Ovary (tissue), 9 donors: ENCODE measurements around the gene RD3L. TPM values are rescaled to one million over a fixed set of nuclear protein-coding genes. Genes with fewer than 3 reads are reported as not detected.

Experiments used
- DNase-seq, 5 donors: peaks; one replicate each; pipeline ENCODE4 v3.0.0-alpha.2; 2019 to 2020
- H3K27ac ChIP-seq, 2 donors: fragments of 200-600 bp; one replicate each; pipeline versions ENCODE4 v1.5.1 to v1.8.0; 2019 to 2022
- H3K27me3 ChIP-seq: fragments of 200-600 bp; one replicate; pipeline ENCODE4 v1.8.0; 2022
- H3K36me3 ChIP-seq: fragments of 200-600 bp; sonication (generic); one replicate; pipeline ENCODE4 v1.5.1; 2019
- H3K4me1 ChIP-seq: one replicate; pipeline ENCODE4 v1.8.1; 2013; ENCODE audit warnings: mild to moderate bottlenecking, moderate library complexity; ENCODE audit not compliant: insufficient read depth
- H3K4me3 ChIP-seq: fragments of 200-600 bp; sonication (generic); one replicate; pipeline ENCODE4 v1.5.1; 2017
- H3K9me3 ChIP-seq, 2 donors: fragments of 200-600 bp in 1 of 2; sonication (generic) in 1 of 2; one replicate each; pipeline versions ENCODE4 v1.5.1 to v1.8.1; 2013 to 2019; ENCODE audit warnings: mild to moderate bottlenecking in 1 of 2, moderate library complexity in 1 of 2
- EP300 ChIP-seq: sonication (generic); formaldehyde crosslinking; IDR thresholded peaks from one replicate; pipeline ENCODE4 v1.6.1; 2017; ENCODE audit warnings: antibody characterized with exemption
- POLR2A ChIP-seq: fragments of 450-650 bp; IDR thresholded peaks from one replicate; pipeline ENCODE4 v1.6.1; 2017; ENCODE audit warnings: antibody characterized with exemption, mild to moderate bottlenecking, moderate library complexity
- WGBS, 3 donors: extraction: QIAGEN DNeasy Blood & Tissue Kit in 1 of 3; methylation state at CpG; one replicate each; pipeline versions ENCODE4 v1.1.5 to v1.1.7; 2013 to 2017; 5-methylcytosine and 5-hydroxymethylcytosine counted together
- intact Hi-C, 4 donors: fragments of 100-400 bp; cut with DNase I; formaldehyde crosslinking; loops; one replicate each; pipeline versions ENCODE4 v1.11.0 to v1.15.1; 2022 to 2023
- polyA plus RNA-seq, 2 donors: library from polyadenylated mRNA; stranded (reverse); fragments of 200-250 nt in 1 of 2; fragments of 350-450 nt in 1 of 2; fragmentation: Illumina TruSeq in 1 of 2; extraction: RNeasy Lipid Tissue Mini Kit (QIAGEN cat#74804) in 1 of 2; gene quantifications; one replicate each; pipeline ENCODE4 v1.2.3, GENCODE V29; 2013 to 2014
- total RNA-seq, 7 donors: library from RNA; depleted of rRNA in 2 of 7; stranded (reverse); fragments of >200 nt in 2 of 7; fragmentation: NEBNext Ultra II Directional in 3 of 7; extraction: Animal tissue kit (Norgen Biotek cat#: 25700) in 3 of 7; gene quantifications; one replicate each; pipeline versions ENCODE4 v1.1.0 to v1.2.4, GENCODE V29; 2016 to 2023
- TF ChIP-seq, protein P1 (sequence below), 3 donors: fragments of 450-650 bp in 2 of 3; fragments of 200-600 bp in 1 of 3; IDR thresholded peaks; one replicate each; pipeline versions ENCODE4 v1.5.1 to v1.8.0; 2016 to 2022; ENCODE audit warnings: antibody characterized with exemption in 3 of 3, mild to moderate bottlenecking in 1 of 3
- donor health status: DM: no; HTN: no; CAD: no; lungs with moderate emphysema.
- donor health status: DM: no; HTN: no; CAD: no.
- donor health status: Bipolar disorder and iron deficiency.
- donor health status: DM: yes; HTN: yes; CAD: no.
- donor health status: DM: no; HTN: no; CAD: no.
- donor health status: DM: yes; HTN: yes; CAD: no.

RD3L gene
- total and polyA plus RNA-seq, 9 donors, result not detected

DNA sequence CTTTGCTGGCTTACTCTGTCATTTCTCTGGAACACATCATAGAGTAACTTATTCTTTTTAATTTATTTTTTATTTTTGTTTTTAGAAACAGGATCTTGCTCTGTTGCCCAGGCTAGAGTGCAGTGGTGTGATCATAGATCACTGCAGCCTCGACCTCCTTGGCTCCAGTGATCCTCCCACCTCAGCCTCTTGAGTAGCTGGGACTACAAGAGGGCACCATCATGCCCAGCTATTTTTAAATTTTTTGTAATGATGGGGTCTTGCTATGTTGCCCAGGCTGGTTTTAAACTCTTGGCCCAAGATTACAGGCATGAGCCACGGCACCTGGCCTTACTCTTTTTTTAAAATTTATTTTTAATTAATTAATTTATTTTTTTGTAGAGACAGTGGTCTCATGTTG, 32.2 kb upstream of the RD3L start:
- Histone ChIP-seq H3K27ac (no peak overlapping the region), H3K27me3 (no peaks in the 10 kb centered on the region), H3K4me1 (no peaks in the 10 kb centered on the region), H3K9me3 (no peaks in the 10 kb centered on the region), H3K4me3 (no peak overlapping the region), H3K36me3 (no peaks in the 10 kb centered on the region)
- DNase-seq, result no peak
- TF ChIP-seq POLR2A (no peak), EP300 (no peak)
- TF ChIP-seq, protein P1, sequence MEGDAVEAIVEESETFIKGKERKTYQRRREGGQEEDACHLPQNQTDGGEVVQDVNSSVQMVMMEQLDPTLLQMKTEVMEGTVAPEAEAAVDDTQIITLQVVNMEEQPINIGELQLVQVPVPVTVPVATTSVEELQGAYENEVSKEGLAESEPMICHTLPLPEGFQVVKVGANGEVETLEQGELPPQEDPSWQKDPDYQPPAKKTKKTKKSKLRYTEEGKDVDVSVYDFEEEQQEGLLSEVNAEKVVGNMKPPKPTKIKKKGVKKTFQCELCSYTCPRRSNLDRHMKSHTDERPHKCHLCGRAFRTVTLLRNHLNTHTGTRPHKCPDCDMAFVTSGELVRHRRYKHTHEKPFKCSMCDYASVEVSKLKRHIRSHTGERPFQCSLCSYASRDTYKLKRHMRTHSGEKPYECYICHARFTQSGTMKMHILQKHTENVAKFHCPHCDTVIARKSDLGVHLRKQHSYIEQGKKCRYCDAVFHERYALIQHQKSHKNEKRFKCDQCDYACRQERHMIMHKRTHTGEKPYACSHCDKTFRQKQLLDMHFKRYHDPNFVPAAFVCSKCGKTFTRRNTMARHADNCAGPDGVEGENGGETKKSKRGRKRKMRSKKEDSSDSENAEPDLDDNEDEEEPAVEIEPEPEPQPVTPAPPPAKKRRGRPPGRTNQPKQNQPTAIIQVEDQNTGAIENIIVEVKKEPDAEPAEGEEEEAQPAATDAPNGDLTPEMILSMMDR (IDR thresholded peaks at IDR 0.05), result no peak
- intact Hi-C loops, result no loop called here
- WGBS, 3 donors, result 79 to 88% (median 82%) methylated on average over 2 of the region's 2 CpGs

DNA sequence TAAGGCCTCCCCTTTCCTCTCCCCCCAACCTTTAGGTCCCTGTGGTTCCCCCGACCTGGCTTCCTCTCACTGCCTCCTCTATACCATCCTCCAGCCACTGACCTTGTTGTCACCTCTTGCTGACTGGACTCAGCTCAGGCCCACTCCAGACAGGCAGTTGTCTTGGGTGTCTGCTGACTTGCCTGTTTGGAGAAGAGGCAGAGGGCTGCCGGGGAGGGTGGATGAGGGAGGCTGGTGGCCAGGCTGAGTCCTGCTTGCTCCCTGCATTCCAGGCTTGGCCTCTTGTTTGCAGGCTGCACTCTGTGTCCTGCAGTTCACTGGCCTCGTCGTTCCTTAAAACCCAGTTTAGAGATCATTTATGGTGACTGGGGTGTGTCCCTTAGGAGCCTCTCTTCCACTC, 31.0 kb upstream of the RD3L start:
- Histone ChIP-seq H3K36me3 (no peaks in the 10 kb centered on the region), H3K27me3 (no peaks in the 10 kb centered on the region), H3K4me1 (no peaks in the 10 kb centered on the region), H3K9me3 (no peaks in the 10 kb centered on the region), H3K4me3 (no peak overlapping the region), H3K27ac (no peak overlapping the region)
- DNase-seq, result no peak
- intact Hi-C loops, result no loop called here
- no peak for TF ChIP-seq EP300
- TF ChIP-seq, protein P1 (IDR thresholded peaks at IDR 0.05), result no peak
- TF ChIP-seq POLR2A, result no peak
- WGBS, 3 donors, result 34 to 44% (median 37%) methylated on average over 4 of the region's 4 CpGs

DNA sequence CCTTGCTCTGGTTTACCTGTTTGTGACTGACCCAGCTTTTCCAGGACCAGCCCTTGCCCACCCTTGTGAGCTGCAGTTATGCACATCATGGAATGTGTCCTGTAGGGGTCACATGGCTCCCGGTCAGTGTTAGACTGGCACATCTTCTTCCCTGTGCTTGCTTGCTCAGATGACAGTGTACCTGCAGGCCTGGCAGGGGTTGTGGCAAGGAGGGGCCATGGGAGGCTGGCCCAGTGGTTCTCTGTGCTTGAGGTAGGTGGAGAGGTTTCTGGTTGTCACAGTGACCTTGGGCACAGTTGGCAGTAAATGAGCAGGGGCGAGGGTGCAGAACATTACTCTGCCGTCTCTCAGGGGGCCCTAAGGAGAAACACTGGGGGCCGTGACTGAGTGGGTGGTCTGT, 27.6 kb upstream of the RD3L start:
- H3K4me1 ChIP-seq, result no peaks in the 10 kb centered on the region
- no peaks in the 10 kb centered on the region for H3K27me3 ChIP-seq
- no peak for DNase-seq
- TF ChIP-seq POLR2A, result no peak
- no peaks in the 10 kb centered on the region for H3K36me3 ChIP-seq
- intact Hi-C loops, result no loop called here
- 63 to 79% (median 65%) methylated on average over 4 of the region's 4 CpGs for WGBS, 3 donors
- H3K27ac ChIP-seq, result no peak overlapping the region
- no peak overlapping the region for H3K4me3 ChIP-seq
- no peaks in the 10 kb centered on the region for H3K9me3 ChIP-seq

DNA sequence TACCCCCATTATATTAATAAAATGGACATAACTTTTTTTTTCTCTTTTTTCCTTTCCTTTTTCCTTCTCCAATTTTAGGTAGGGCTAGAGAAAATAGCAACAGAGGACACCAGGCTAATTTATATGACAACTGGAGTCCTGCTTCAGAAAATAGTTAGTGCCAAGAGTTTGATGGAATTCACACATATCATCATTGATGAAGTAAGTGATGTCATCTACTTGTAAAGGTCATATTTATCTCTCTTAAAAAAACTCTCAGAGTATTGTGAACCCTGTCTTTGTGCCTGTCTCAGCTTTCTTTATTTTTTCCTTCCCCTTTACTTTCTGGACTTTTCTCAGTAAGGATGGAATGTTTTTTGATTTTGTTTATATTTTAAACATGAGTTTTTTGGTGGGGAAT, 24.3 kb upstream of the RD3L start:
- Histone ChIP-seq H3K27ac (no peak overlapping the region), H3K9me3 (no peaks in the 10 kb centered on the region), H3K27me3 (no peaks in the 10 kb centered on the region), H3K36me3 (no peaks in the 10 kb centered on the region), H3K4me1 (no peaks in the 10 kb centered on the region), H3K4me3 (no peak overlapping the region)
- TF ChIP-seq EP300 (no peak), POLR2A (no peak)
- TF ChIP-seq, protein P1 (IDR thresholded peaks at IDR 0.05), result no peak
- no peak for DNase-seq
- intact Hi-C loops, result no loop called here

DNA sequence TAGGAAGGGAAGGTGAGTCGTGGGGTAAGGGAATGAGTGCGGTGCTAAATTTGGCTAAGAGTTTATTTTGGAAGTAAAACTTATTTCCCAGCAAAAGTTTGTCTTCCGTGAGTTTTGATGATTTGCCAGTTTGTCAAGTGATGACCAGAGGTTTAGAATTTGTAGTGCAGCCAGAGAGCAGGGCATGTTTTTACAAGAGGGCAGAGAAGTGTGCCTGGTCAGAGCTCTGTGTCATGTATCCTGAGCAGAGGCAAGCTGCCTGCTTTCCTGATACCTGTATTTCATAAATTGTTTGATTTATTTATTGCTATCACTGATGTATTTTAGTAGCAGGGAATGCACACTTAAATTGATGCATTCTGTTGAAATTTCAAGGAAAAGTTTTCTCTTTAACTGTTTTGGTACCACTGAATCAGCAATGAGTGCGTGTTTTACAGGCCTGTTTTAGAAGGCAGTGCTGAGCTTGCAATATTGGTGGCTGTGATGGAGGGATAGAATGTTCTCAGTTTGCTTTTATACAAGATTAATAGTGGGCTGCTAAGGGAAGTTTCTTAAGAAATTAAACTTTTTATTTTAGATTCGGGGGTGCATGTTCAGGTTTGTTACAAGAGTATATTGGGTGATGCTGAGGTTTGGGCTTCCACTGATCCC, 19.7 kb upstream of the RD3L start:
- Histone ChIP-seq H3K4me1 (no peaks in the 10 kb centered on the region), H3K27me3 (no peaks in the 10 kb centered on the region), H3K9me3 (no peaks in the 10 kb centered on the region), H3K4me3 (no peak overlapping the region), H3K27ac (no peak overlapping the region), H3K36me3 (no peaks in the 10 kb centered on the region)
- DNase-seq, result no peak
- intact Hi-C loops, result no loop called here
- 61 to 65% (median 64%) methylated on average over 5 of the region's 5 CpGs for WGBS, 3 donors
- no peak for TF ChIP-seq POLR2A
- TF ChIP-seq, protein P1 (IDR thresholded peaks at IDR 0.05), result no peak
- TF ChIP-seq EP300, result no peak
